Osteoblast (primary cell): Measurements from ENCODE around the gene RANBP10. TPM values are rescaled to one million over a fixed set of nuclear protein-coding genes. Genes with fewer than 3 reads are reported as not detected.

Experiments
- DNase-seq: peaks from one replicate; pipeline ENCODE4 v3.0.0; 2011; ENCODE audit warnings: low spot score, mixed read lengths; ENCODE audit not compliant: insufficient read length; ENCODE audit errors: missing footprints
- H2AFZ ChIP-seq: 2 replicates; pipeline ENCODE4 v1.6.0; 2011; ENCODE audit warnings: mild to moderate bottlenecking, low read length
- H3K27ac ChIP-seq: 2 replicates; pipeline ENCODE4 v1.5.1; 2011; ENCODE audit warnings: mild to moderate bottlenecking, low read depth, low read length, moderate library complexity
- H3K27me3 ChIP-seq: 2 replicates; pipeline ENCODE4 v1.6.0; 2012; ENCODE audit warnings: mild to moderate bottlenecking, control low read depth, inconsistent platforms, low read length, moderate library complexity; ENCODE audit not compliant: insufficient read depth
- H3K36me3 ChIP-seq: 2 replicates; pipeline ENCODE4 v1.5.1; 2011; ENCODE audit warnings: mild to moderate bottlenecking, low read length, control low read depth, moderate library complexity; ENCODE audit not compliant: insufficient read depth
- H3K4me1 ChIP-seq: 2 replicates; pipeline ENCODE4 v1.5.1; 2011; ENCODE audit warnings: mild to moderate bottlenecking, low read length, control low read depth, moderate library complexity; ENCODE audit not compliant: insufficient read depth
- H3K4me2 ChIP-seq: 2 replicates; pipeline ENCODE4 v1.6.0; 2011; ENCODE audit warnings: mild to moderate bottlenecking, low read length; ENCODE audit not compliant: insufficient read depth
- H3K4me3 ChIP-seq: fragments of 200-600 bp; sonication (generic); 3 replicates; pipeline ENCODE4 v1.5.1; 2012; ENCODE audit warnings: mild to moderate bottlenecking, low read length, inconsistent platforms; ENCODE audit not compliant: insufficient read depth
- H3K79me2 ChIP-seq: 2 replicates; pipeline ENCODE4 v1.6.0; 2012; ENCODE audit warnings: mild to moderate bottlenecking, low read length, control low read depth, inconsistent platforms; ENCODE audit not compliant: insufficient read depth
- H3K9me3 ChIP-seq: 2 replicates; pipeline ENCODE4 v1.5.1; 2011; ENCODE audit warnings: low read depth, low read length, control low read depth
- H4K20me1 ChIP-seq: 2 replicates; pipeline ENCODE4 v1.6.0; 2012; ENCODE audit warnings: mild to moderate bottlenecking, low read length, control low read depth; ENCODE audit not compliant: insufficient read depth
- CTCF ChIP-seq: IDR thresholded peaks from 2 replicates; pipeline ENCODE4 v1.5.1; 2011; ENCODE audit warnings: mild to moderate bottlenecking, low read depth, low read length, moderate library complexity; ENCODE audit errors: extremely low read depth
- total RNA-seq: library from RNA; depleted of rRNA; stranded (reverse); fragments of >200 nt; gene quantifications from 2 replicates; pipeline ENCODE4 v1.2.3, GENCODE V29; 2012

RANBP10 gene
- total RNA-seq, 1 donor = 5.4 TPM

- no peak for TF ChIP-seq CTCF
- peak; percentile 65 for DNase-seq
- H4K20me1 ChIP-seq = peaks cover 14% of the 10 kb centered on the region
- no peaks in the 10 kb centered on the region for H3K9me3 ChIP-seq
- H3K4me3 ChIP-seq = peak overlapping the region; percentile 95
- peaks cover 32% of the 10 kb centered on the region for H3K4me1 ChIP-seq
- peaks cover 54% of the 10 kb centered on the region for H3K79me2 ChIP-seq
- peaks cover 4% of the 10 kb centered on the region for H3K36me3 ChIP-seq
- peak overlapping the region; percentile 89 for H2AFZ ChIP-seq
- H3K4me2 ChIP-seq = peak overlapping the region; percentile 100
- H3K27ac ChIP-seq = peak overlapping the region; percentile 94
- H3K27me3 ChIP-seq = no peaks in the 10 kb centered on the region
These were observed 87.7 kb downstream of the RANBP10 start for GRCh38 chr16:67718668-67719047.

- no peak overlapping the region for H3K4me3 ChIP-seq
- H3K27ac ChIP-seq = no peak overlapping the region
- peaks cover 22% of the 10 kb centered on the region for H3K4me1 ChIP-seq
- TF ChIP-seq CTCF = no peak
- no peak overlapping the region for H3K4me2 ChIP-seq
- peaks cover 20% of the 10 kb centered on the region for H4K20me1 ChIP-seq
- no peaks in the 10 kb centered on the region for H3K9me3 ChIP-seq
- peaks cover 4% of the 10 kb centered on the region for H3K36me3 ChIP-seq
- H3K79me2 ChIP-seq = peaks cover 71% of the 10 kb centered on the region
- DNase-seq = no peak
- no peaks in the 10 kb centered on the region for H3K27me3 ChIP-seq
- no peak overlapping the region for H2AFZ ChIP-seq
These were observed 90.3 kb downstream of the RANBP10 start for GRCh38 chr16:67716097-67716496.

- peaks cover 83% of the 10 kb centered on the region for H3K79me2 ChIP-seq
- no peaks in the 10 kb centered on the region for H3K9me3 ChIP-seq
- no peak for TF ChIP-seq CTCF
- H2AFZ ChIP-seq = no peak overlapping the region
- H3K4me3 ChIP-seq = no peak overlapping the region
- no peak overlapping the region for H3K27ac ChIP-seq
- H3K4me2 ChIP-seq = no peak overlapping the region
- peaks cover 26% of the 10 kb centered on the region for H4K20me1 ChIP-seq
- H3K4me1 ChIP-seq = peaks cover 13% of the 10 kb centered on the region
- DNase-seq = no peak
- no peaks in the 10 kb centered on the region for H3K27me3 ChIP-seq
- H3K36me3 ChIP-seq = peaks cover 4% of the 10 kb centered on the region
These were observed 91.8 kb downstream of the RANBP10 start for GRCh38 chr16:67714522-67714921.

- no peak overlapping the region for H2AFZ ChIP-seq
- no peaks in the 10 kb centered on the region for H3K9me3 ChIP-seq
- peaks cover 14% of the 10 kb centered on the region for H3K4me1 ChIP-seq
- H3K36me3 ChIP-seq = peaks cover 4% of the 10 kb centered on the region
- no peak overlapping the region for H3K4me2 ChIP-seq
- peaks cover 83% of the 10 kb centered on the region for H3K79me2 ChIP-seq
- H4K20me1 ChIP-seq = peaks cover 34% of the 10 kb centered on the region
- H3K27ac ChIP-seq = no peak overlapping the region
- TF ChIP-seq CTCF = no peak
- DNase-seq = no peak
- H3K4me3 ChIP-seq = no peak overlapping the region
- H3K27me3 ChIP-seq = no peaks in the 10 kb centered on the region
These were observed 92.6 kb downstream of the RANBP10 start for GRCh38 chr16:67713647-67714273.
